KMS-11 (cell line): ENCODE results near the gene WDR38.

ENCODE experiments used
- H2AFZ ChIP-seq: fragments of 200-600 bp; sonication (generic); 2 replicates; pipeline ENCODE4 v1.6.1; 2016; ENCODE audit warnings: antibody characterized with exemption, mixed run types, low read depth
- H3K27ac ChIP-seq: fragments of 200-600 bp; sonication (generic); 2 replicates; pipeline ENCODE4 v1.6.1; 2016; ENCODE audit warnings: mild to moderate bottlenecking, mixed run types
- H3K27me3 ChIP-seq: fragments of 200-600 bp; sonication (generic); 2 replicates; pipeline ENCODE4 v1.6.1; 2017; ENCODE audit warnings: mild to moderate bottlenecking, low read depth, mixed run types, moderate library complexity; ENCODE audit not compliant: insufficient read depth
- H3K36me3 ChIP-seq: fragments of 200-600 bp; sonication (generic); 2 replicates; pipeline ENCODE4 v1.6.1; 2017; ENCODE audit warnings: mild to moderate bottlenecking, mixed run types; ENCODE audit not compliant: insufficient read depth
- H3K4me1 ChIP-seq: fragments of 200-600 bp; sonication (generic); 2 replicates; pipeline ENCODE4 v1.6.1; 2016; ENCODE audit warnings: mild to moderate bottlenecking, low read depth, mixed run types; ENCODE audit not compliant: poor library complexity, severe bottlenecking
- H3K4me2 ChIP-seq: fragments of 200-600 bp; sonication (generic); 2 replicates; pipeline ENCODE4 v1.7.0; 2016; ENCODE audit warnings: mild to moderate bottlenecking, mixed run types
- H3K4me3 ChIP-seq: fragments of 200-600 bp; sonication (generic); IDR thresholded peaks from 2 replicates; pipeline ENCODE4 v1.6.1; 2017; ENCODE audit warnings: low read depth, low read length, mixed read lengths; ENCODE audit not compliant: insufficient read depth
- H3K79me2 ChIP-seq: fragments of 200-600 bp; sonication (generic); 2 replicates; pipeline ENCODE4 v1.6.1; 2016; ENCODE audit warnings: low read depth, mixed run types; ENCODE audit not compliant: insufficient read depth
- H3K9ac ChIP-seq: fragments of 200-600 bp; sonication (generic); 2 replicates; pipeline ENCODE4 v1.6.1; 2016; ENCODE audit warnings: mild to moderate bottlenecking, mixed run types
- H4K20me1 ChIP-seq: fragments of 200-600 bp; sonication (generic); 2 replicates; pipeline ENCODE4 v1.6.1; 2016; ENCODE audit warnings: mild to moderate bottlenecking, mixed run types; ENCODE audit not compliant: insufficient read depth
- TF ChIP-seq, protein P1 (sequence below): fragments of 200-600 bp; sonication (generic); conservative IDR thresholded peaks from 2 replicates; pipeline ENCODE4 v1.6.1; 2017; ENCODE audit warnings: low read depth, mild to moderate bottlenecking, antibody characterized with exemption, low read length, moderate library complexity, mixed read lengths

WDR38 gene

DNA sequence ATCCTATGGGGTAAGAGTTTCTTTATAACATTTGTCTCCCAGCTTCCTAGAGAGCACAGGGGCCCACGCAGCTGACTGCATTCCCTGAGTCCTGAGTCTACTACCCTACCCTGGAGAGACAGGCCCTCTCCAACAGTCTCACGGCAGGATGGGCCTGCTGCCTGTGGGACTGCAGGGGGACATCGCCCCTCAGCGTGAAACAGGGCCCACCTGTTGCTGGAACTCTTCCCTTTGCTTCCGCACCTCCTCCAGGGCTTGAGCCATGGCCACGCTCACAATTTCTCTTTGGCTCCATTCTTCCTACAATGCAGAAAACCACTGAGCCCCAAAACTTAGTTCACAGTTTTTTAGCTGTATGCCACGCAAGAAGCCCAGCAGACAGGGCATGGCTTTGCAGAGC is 36.9 kb downstream of the WDR38 start:
- H3K27me3 ChIP-seq = no peaks in the 10 kb centered on the region
- no peak overlapping the region for H3K4me3 ChIP-seq
- H2AFZ ChIP-seq = no peak overlapping the region
- H4K20me1 ChIP-seq = no peaks in the 10 kb centered on the region
- H3K4me1 ChIP-seq = no peaks in the 10 kb centered on the region
- no peak overlapping the region for H3K4me2 ChIP-seq
- no peaks in the 10 kb centered on the region for H3K79me2 ChIP-seq
- H3K36me3 ChIP-seq = no peaks in the 10 kb centered on the region
- no peak overlapping the region for H3K9ac ChIP-seq
- TF ChIP-seq, protein P1, sequence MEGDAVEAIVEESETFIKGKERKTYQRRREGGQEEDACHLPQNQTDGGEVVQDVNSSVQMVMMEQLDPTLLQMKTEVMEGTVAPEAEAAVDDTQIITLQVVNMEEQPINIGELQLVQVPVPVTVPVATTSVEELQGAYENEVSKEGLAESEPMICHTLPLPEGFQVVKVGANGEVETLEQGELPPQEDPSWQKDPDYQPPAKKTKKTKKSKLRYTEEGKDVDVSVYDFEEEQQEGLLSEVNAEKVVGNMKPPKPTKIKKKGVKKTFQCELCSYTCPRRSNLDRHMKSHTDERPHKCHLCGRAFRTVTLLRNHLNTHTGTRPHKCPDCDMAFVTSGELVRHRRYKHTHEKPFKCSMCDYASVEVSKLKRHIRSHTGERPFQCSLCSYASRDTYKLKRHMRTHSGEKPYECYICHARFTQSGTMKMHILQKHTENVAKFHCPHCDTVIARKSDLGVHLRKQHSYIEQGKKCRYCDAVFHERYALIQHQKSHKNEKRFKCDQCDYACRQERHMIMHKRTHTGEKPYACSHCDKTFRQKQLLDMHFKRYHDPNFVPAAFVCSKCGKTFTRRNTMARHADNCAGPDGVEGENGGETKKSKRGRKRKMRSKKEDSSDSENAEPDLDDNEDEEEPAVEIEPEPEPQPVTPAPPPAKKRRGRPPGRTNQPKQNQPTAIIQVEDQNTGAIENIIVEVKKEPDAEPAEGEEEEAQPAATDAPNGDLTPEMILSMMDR = no peak
- no peak overlapping the region for H3K27ac ChIP-seq

DNA sequence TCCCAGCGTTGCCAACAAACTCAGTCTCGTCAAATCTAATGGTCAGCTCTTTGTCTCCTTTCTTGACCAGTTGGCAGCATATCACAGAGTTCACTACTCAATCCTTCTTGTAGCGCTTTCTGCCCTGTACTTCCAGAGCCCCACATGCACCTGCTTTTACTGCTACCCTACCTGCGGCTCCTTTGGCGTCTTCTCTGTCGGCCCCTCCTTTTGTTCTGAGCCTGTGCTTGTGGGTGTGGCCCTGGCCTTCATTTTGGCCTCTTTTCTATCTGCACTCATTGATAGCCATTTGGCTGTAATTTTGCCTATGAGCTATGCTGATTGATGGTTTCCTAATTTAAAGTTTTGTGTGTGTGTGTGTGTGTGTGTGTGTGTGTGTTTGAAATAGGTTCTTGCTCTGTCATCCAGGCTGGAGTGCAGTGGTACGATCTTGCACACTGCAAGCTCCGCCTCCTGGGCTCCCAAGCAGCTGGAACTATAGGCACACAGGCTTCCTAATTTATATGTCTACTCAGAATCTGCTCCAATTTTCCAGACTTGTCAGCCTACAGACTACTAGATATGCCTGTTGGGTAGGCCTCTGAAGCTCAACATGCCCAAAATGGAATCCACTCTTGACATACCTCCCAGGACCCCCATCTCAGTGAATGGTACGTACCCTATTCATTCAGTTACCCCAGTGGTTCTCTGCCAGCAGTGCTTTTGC is 40.9 kb downstream of the WDR38 start:
- Histone ChIP-seq H3K79me2 (no peaks in the 10 kb centered on the region), H3K9ac (no peak overlapping the region), H3K27me3 (no peaks in the 10 kb centered on the region), H3K4me2 (no peak overlapping the region), H2AFZ (no peak overlapping the region), H3K4me1 (no peaks in the 10 kb centered on the region), H3K36me3 (no peaks in the 10 kb centered on the region), H3K4me3 (no peak overlapping the region), H3K27ac (no peak overlapping the region), H4K20me1 (no peaks in the 10 kb centered on the region)
- TF ChIP-seq, protein P1 = no peak

DNA sequence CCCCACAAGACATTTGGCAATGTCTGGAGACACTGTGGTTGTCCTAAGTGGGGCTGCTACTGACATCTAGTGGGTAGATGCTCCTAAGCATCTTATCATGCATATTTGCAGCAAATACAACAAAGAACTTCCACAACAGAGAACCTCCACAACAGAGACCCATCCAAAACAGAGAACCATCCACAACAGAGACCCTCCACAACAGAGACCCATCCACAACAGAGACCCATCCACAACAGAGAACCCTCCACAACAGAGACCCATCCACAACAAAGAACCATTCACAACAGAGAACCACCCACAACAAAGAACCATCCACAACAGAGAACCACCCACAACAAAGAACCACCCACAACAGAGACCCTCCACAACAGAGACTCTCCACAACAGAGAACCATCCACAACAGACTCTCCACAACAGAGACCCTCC is 41.5 kb downstream of the WDR38 start:
- H3K4me2 ChIP-seq = no peak overlapping the region

GRCh38 chr9:124897570-124898460 is 44.6 kb downstream of the WDR38 start:
- Histone ChIP-seq H3K9ac (no peak overlapping the region), H3K4me1 (no peaks in the 10 kb centered on the region), H4K20me1 (no peaks in the 10 kb centered on the region), H3K27ac (no peak overlapping the region), H2AFZ (no peak overlapping the region), H3K79me2 (no peaks in the 10 kb centered on the region), H3K4me3 (no peak overlapping the region), H3K27me3 (no peaks in the 10 kb centered on the region), H3K4me2 (no peak overlapping the region), H3K36me3 (no peaks in the 10 kb centered on the region)
- TF ChIP-seq, protein P1 = no peak

More for the DNA sequence above, 41.5 kb downstream of the WDR38 start:
- no peaks in the 10 kb centered on the region for H3K4me1 ChIP-seq
- H3K9ac ChIP-seq = no peak overlapping the region
- no peaks in the 10 kb centered on the region for H3K27me3 ChIP-seq
- TF ChIP-seq, protein P1 = peak; percentile 68
- H3K36me3 ChIP-seq = no peaks in the 10 kb centered on the region
- H3K79me2 ChIP-seq = no peaks in the 10 kb centered on the region
- no peak overlapping the region for H3K27ac ChIP-seq
- no peaks in the 10 kb centered on the region for H4K20me1 ChIP-seq
- no peak overlapping the region for H2AFZ ChIP-seq
- no peak overlapping the region for H3K4me3 ChIP-seq
